ENCODE results near the gene SAMD7. TPM values are rescaled to one million over a fixed set of nuclear protein-coding genes. Genes with fewer than 3 reads are reported as not detected.

SAMD7 gene
- polyA plus RNA-seq (2013, experiment 1 of 4) = not detected
- not detected for polyA plus RNA-seq (2013, experiment 2 of 4)
- polyA plus RNA-seq (2013, experiment 3 of 4) = not detected
- not detected for polyA plus RNA-seq (2013, experiment 4 of 4)

- Histone ChIP-seq H3K9me3 (ENCODE audit: control insufficient read depth, low read length) (no peaks in the 10 kb centered on the region), H3K36me3 (ENCODE audit: control insufficient read depth, insufficient read depth, low read length) (no peaks in the 10 kb centered on the region), H3K4me3 (ENCODE audit: insufficient read depth, low read depth, low read length) (no peak within 1 kb of the TSS), H3K4me1 (ENCODE audit: control insufficient read depth, insufficient read depth, low read length) (no peaks in the 10 kb centered on the region), H3K27ac (ENCODE audit: insufficient read depth, low read depth, low read length, poor library complexity, severe bottlenecking) (no peak within 1 kb of the TSS), H3K27me3 (ENCODE audit: control insufficient read depth, insufficient read depth, low read length, poor library complexity, severe bottlenecking) (no peaks in the 10 kb centered on the region)
- WGBS, 2 experiments = 100% methylated on average over 1 of the region's 1 CpG; no CpG with 5 or more reads in 1 of the 2 experiments
These were observed at the start of gene SAMD7 for GRCh38 chr3:169911272-169911671. Gene SAMD7, plus strand, starts transcription at chr3:169911572. Its CDS starts 7,927 bp downstream, at chr3:169919499.

DNA sequence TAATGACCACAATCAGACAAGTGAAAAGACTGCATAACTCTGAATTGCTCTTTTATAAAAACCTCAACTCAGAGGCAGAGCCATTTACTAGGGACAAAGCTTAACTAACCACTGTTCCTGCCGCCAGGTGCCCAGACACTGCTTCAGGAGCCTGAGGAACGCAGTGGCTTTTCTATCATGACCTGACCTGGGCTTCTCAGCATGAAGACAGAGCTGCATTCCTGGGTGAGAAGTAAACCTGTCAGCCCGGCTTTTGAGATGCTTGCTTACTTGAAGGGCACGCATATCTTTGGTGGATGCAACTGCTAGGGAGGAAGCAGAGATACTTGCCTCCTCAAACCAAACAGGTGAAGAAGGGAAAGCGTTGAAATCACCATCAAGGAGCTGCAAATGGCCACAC, 49.5 kb upstream of the SAMD7 start:
- H3K4me1 ChIP-seq (ENCODE audit: control insufficient read depth, insufficient read depth, low read length) = no peaks in the 10 kb centered on the region
- H3K9me3 ChIP-seq (ENCODE audit: control insufficient read depth, low read length) = no peaks in the 10 kb centered on the region
- H3K27ac ChIP-seq (ENCODE audit: insufficient read depth, low read depth, low read length, poor library complexity, severe bottlenecking) = no peak overlapping the region
- H3K4me3 ChIP-seq (ENCODE audit: insufficient read depth, low read depth, low read length) = no peak overlapping the region
- H3K27me3 ChIP-seq (ENCODE audit: control insufficient read depth, insufficient read depth, low read length, poor library complexity, severe bottlenecking) = no peaks in the 10 kb centered on the region
- no peaks in the 10 kb centered on the region for H3K36me3 ChIP-seq (ENCODE audit: control insufficient read depth, insufficient read depth, low read length)
- WGBS, 2 experiments = 52 to 54% methylated on average over 5 of the region's 5 CpGs

- WGBS, 2 experiments = 7% methylated on average over 6 of the region's 6 CpGs
- no peak overlapping the region for H3K4me3 ChIP-seq (ENCODE audit: insufficient read depth, low read depth, low read length)
- no peaks in the 10 kb centered on the region for H3K36me3 ChIP-seq (ENCODE audit: control insufficient read depth, insufficient read depth, low read length)
- H3K27me3 ChIP-seq (ENCODE audit: control insufficient read depth, insufficient read depth, low read length, poor library complexity, severe bottlenecking) = no peaks in the 10 kb centered on the region
- no peaks in the 10 kb centered on the region for H3K9me3 ChIP-seq (ENCODE audit: control insufficient read depth, low read length)
- H3K27ac ChIP-seq (ENCODE audit: insufficient read depth, low read depth, low read length, poor library complexity, severe bottlenecking) = no peak overlapping the region
- H3K4me1 ChIP-seq (ENCODE audit: control insufficient read depth, insufficient read depth, low read length) = no peaks in the 10 kb centered on the region
These were observed 47.9 kb upstream of the SAMD7 start for GRCh38 chr3:169863458-169863899.

GRCh38 chr3:169864270-169864669, 47.1 kb upstream of the SAMD7 start:
- Histone ChIP-seq H3K36me3 (ENCODE audit: control insufficient read depth, insufficient read depth, low read length) (no peaks in the 10 kb centered on the region), H3K4me1 (ENCODE audit: control insufficient read depth, insufficient read depth, low read length) (no peaks in the 10 kb centered on the region), H3K27me3 (ENCODE audit: control insufficient read depth, insufficient read depth, low read length, poor library complexity, severe bottlenecking) (no peaks in the 10 kb centered on the region), H3K9me3 (ENCODE audit: control insufficient read depth, low read length) (no peaks in the 10 kb centered on the region), H3K4me3 (ENCODE audit: insufficient read depth, low read depth, low read length) (no peak overlapping the region), H3K27ac (ENCODE audit: insufficient read depth, low read depth, low read length, poor library complexity, severe bottlenecking) (no peak overlapping the region)
- 96 to 98% methylated on average over 2 of the region's 2 CpGs for WGBS, 2 experiments

DNA sequence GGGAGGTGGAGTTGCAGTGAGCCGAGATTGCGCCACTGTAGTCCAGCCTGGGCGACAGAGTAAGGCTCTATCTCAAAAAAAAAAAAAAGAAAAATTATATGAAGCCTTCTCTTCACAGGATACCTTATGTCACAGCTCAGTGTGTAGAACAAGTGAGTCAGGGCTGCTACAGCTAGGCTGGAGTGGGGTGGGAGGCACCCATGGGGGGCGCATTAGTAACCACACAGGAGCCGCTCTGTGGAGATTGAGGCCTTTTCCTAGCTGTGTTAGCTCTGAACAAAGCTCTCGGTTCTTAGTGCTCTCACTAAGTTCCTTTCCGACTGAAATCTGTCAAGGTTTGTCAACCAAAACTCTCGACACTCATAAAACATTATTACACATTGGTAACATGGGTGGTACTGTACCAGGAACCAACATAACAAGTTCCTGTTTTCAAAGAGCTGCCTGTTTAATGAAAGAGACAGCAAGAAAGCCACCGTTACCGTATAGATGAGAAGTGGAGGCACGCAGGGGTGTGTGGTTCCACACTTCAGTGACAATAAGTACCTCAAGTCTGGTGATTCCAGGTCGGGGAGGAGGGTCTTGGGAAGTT, 46.1 kb upstream of the SAMD7 start:
- WGBS, 2 experiments = 92 to 95% methylated on average over 12 of the region's 12 CpGs
- H3K4me3 ChIP-seq (ENCODE audit: insufficient read depth, low read depth, low read length) = no peak overlapping the region
- no peaks in the 10 kb centered on the region for H3K9me3 ChIP-seq (ENCODE audit: control insufficient read depth, low read length)
- no peaks in the 10 kb centered on the region for H3K36me3 ChIP-seq (ENCODE audit: control insufficient read depth, insufficient read depth, low read length)
- no peaks in the 10 kb centered on the region for H3K27me3 ChIP-seq (ENCODE audit: control insufficient read depth, insufficient read depth, low read length, poor library complexity, severe bottlenecking)
- H3K4me1 ChIP-seq (ENCODE audit: control insufficient read depth, insufficient read depth, low read length) = no peaks in the 10 kb centered on the region
- H3K27ac ChIP-seq (ENCODE audit: insufficient read depth, low read depth, low read length, poor library complexity, severe bottlenecking) = no peak overlapping the region

GRCh38 chr3:169867584-169868210, 43.7 kb upstream of the SAMD7 start:
- WGBS, 2 experiments = 91 to 93% methylated on average over 3 of the region's 3 CpGs
- no peaks in the 10 kb centered on the region for H3K36me3 ChIP-seq (ENCODE audit: control insufficient read depth, insufficient read depth, low read length)
- H3K27ac ChIP-seq (ENCODE audit: insufficient read depth, low read depth, low read length, poor library complexity, severe bottlenecking) = no peak overlapping the region
- no peaks in the 10 kb centered on the region for H3K27me3 ChIP-seq (ENCODE audit: control insufficient read depth, insufficient read depth, low read length, poor library complexity, severe bottlenecking)
- H3K4me1 ChIP-seq (ENCODE audit: control insufficient read depth, insufficient read depth, low read length) = no peaks in the 10 kb centered on the region
- no peak overlapping the region for H3K4me3 ChIP-seq (ENCODE audit: insufficient read depth, low read depth, low read length)
- no peaks in the 10 kb centered on the region for H3K9me3 ChIP-seq (ENCODE audit: control insufficient read depth, low read length)

- Histone ChIP-seq H3K27ac (ENCODE audit: insufficient read depth, low read depth, low read length, poor library complexity, severe bottlenecking) (no peak overlapping the region), H3K9me3 (ENCODE audit: control insufficient read depth, low read length) (no peaks in the 10 kb centered on the region), H3K4me1 (ENCODE audit: control insufficient read depth, insufficient read depth, low read length) (no peaks in the 10 kb centered on the region), H3K36me3 (ENCODE audit: control insufficient read depth, insufficient read depth, low read length) (no peaks in the 10 kb centered on the region), H3K27me3 (ENCODE audit: control insufficient read depth, insufficient read depth, low read length, poor library complexity, severe bottlenecking) (no peaks in the 10 kb centered on the region), H3K4me3 (ENCODE audit: insufficient read depth, low read depth, low read length) (no peak overlapping the region)
- 87 to 89% methylated on average over 1 of the region's 2 CpGs for WGBS, 2 experiments
These were observed 43.0 kb upstream of the SAMD7 start for GRCh38 chr3:169868369-169868768.

- no peak within 1 kb of the TSS for H3K27ac ChIP-seq (ENCODE audit: insufficient read depth, low read depth, low read length, poor library complexity, severe bottlenecking)
- H3K9me3 ChIP-seq (ENCODE audit: control insufficient read depth, low read length) = no peaks in the 10 kb centered on the region
- no peaks in the 10 kb centered on the region for H3K36me3 ChIP-seq (ENCODE audit: control insufficient read depth, insufficient read depth, low read length)
- no peaks in the 10 kb centered on the region for H3K27me3 ChIP-seq (ENCODE audit: control insufficient read depth, insufficient read depth, low read length, poor library complexity, severe bottlenecking)
- 76 to 85% methylated on average over 1 of the region's 2 CpGs for WGBS, 2 experiments
- H3K4me3 ChIP-seq (ENCODE audit: insufficient read depth, low read depth, low read length) = no peak within 1 kb of the TSS
- no peaks in the 10 kb centered on the region for H3K4me1 ChIP-seq (ENCODE audit: control insufficient read depth, insufficient read depth, low read length)
These were observed 41.7 kb upstream of the SAMD7 start, which contains the start of gene LRRC31 for GRCh38 chr3:169869484-169870220. Gene LRRC31, minus strand, starts transcription at chr3:169869935. Its CDS starts 128 bp downstream, at chr3:169869807.

- Histone ChIP-seq H3K27ac (ENCODE audit: insufficient read depth, low read depth, low read length, poor library complexity, severe bottlenecking) (no peak overlapping the region), H3K36me3 (ENCODE audit: control insufficient read depth, insufficient read depth, low read length) (no peaks in the 10 kb centered on the region)
- 88 to 96% methylated on average over 1 to 2 of the region's 2 CpGs for WGBS, 2 experiments
These were observed 40.1 kb upstream of the SAMD7 start for GRCh38 chr3:169871129-169871886.

More at GRCh38 chr3:169871129-169871886, 40.1 kb upstream of the SAMD7 start:
- Histone ChIP-seq H3K4me3 (ENCODE audit: insufficient read depth, low read depth, low read length) (no peak overlapping the region), H3K4me1 (ENCODE audit: control insufficient read depth, insufficient read depth, low read length) (no peaks in the 10 kb centered on the region), H3K9me3 (ENCODE audit: control insufficient read depth, low read length) (no peaks in the 10 kb centered on the region), H3K27me3 (ENCODE audit: control insufficient read depth, insufficient read depth, low read length, poor library complexity, severe bottlenecking) (no peaks in the 10 kb centered on the region)

Data from ectodermal cell (in vitro differentiated cells).